SH-SY5Y (cell line): ENCODE results near the gene SPATA46.

Experiments
- GATA2 ChIP-seq: IDR thresholded peaks from 2 replicates; pipeline ENCODE4 v1.6.1; 2011; ENCODE audit warnings: mild to moderate bottlenecking, low read depth, low read length
- GATA3 ChIP-seq: IDR thresholded peaks from 2 replicates; pipeline ENCODE4 v1.6.1; 2011; ENCODE audit warnings: low read depth, mild to moderate bottlenecking, low read length, moderate library complexity

- TF ChIP-seq GATA3 = no peak
- TF ChIP-seq GATA2 = no peak
Observed at GRCh38 chr1:162363823-162364222, 12.8 kb downstream of the SPATA46 start.
